Activated T-cell treated with anti-CD3 and anti-CD28 coated beads for 1 hour (primary cell): ENCODE measurements around the gene ELOVL5.
"Not testable (repeated sequence)": the region's sequence is repeated elsewhere in the genome, so short reads cannot be mapped to it uniquely, and the experiment has no call there.

Source experiments
- DNase-seq: peaks from one replicate; pipeline ENCODE4 v3.0.0-alpha.2; 2020; ENCODE audit warnings: low read depth

The ELOVL5 gene

GRCh38 chr6:53359095-53359842 lies 10.5 kb upstream of the ELOVL5 start:
- DNase-seq, result peak; percentile 79

- DNase-seq, result no peak
These were observed 9.8 kb upstream of the ELOVL5 start for GRCh38 chr6:53358440-53359094.

- DNase-seq, result no peak
These were observed 9.0 kb upstream of the ELOVL5 start for GRCh38 chr6:53357576-53358360.

GRCh38 chr6:53353624-53354023 lies 4.9 kb upstream of the ELOVL5 start:
- DNase-seq, result no peak

- DNase-seq, result no peak
These were observed 3.6 kb upstream of the ELOVL5 start for GRCh38 chr6:53352360-53352759.

- no peak for DNase-seq
These were observed 501 bp upstream of the ELOVL5 start for GRCh38 chr6:53349209-53349693.

- peak; percentile 31 for DNase-seq
These were observed 804 bp downstream of the ELOVL5 start for GRCh38 chr6:53347921-53348370.

- no peak for DNase-seq
These were observed 1.4 kb downstream of the ELOVL5 start for GRCh38 chr6:53347250-53347920.

GRCh38 chr6:53346049-53346448 lies 2.7 kb downstream of the ELOVL5 start:
- DNase-seq, result not testable (repeated sequence)

- DNase-seq, result no peak
These were observed 3.8 kb downstream of the ELOVL5 start for GRCh38 chr6:53344969-53345368.

- DNase-seq, result no peak
These were observed 5.7 kb downstream of the ELOVL5 start for GRCh38 chr6:53343092-53343491.

- DNase-seq, result no peak
These were observed 6.5 kb downstream of the ELOVL5 start for GRCh38 chr6:53342217-53342616.

GRCh38 chr6:53340536-53340935 lies 8.2 kb downstream of the ELOVL5 start:
- no peak for DNase-seq

GRCh38 chr6:53339424-53339823 lies 9.3 kb downstream of the ELOVL5 start:
- no peak for DNase-seq

- DNase-seq, result no peak
These were observed 10.4 kb downstream of the ELOVL5 start for GRCh38 chr6:53338304-53338703.

GRCh38 chr6:53336070-53336469 lies 12.7 kb downstream of the ELOVL5 start:
- no peak for DNase-seq

GRCh38 chr6:53335224-53335994 lies 13.3 kb downstream of the ELOVL5 start:
- DNase-seq, result peak; percentile 61

GRCh38 chr6:53333439-53334408 lies 15.0 kb downstream of the ELOVL5 start:
- DNase-seq, result no peak

GRCh38 chr6:53331678-53332077 lies 17.1 kb downstream of the ELOVL5 start:
- DNase-seq, result no peak

- no peak for DNase-seq
These were observed 18.6 kb downstream of the ELOVL5 start for GRCh38 chr6:53330137-53330536.
